ENCODE data around the gene LRIG2.
"Not testable (repeated sequence)": the region's sequence is repeated elsewhere in the genome, so short reads cannot be mapped to it uniquely, and the experiment has no call there.

LRIG2 gene

DNA sequence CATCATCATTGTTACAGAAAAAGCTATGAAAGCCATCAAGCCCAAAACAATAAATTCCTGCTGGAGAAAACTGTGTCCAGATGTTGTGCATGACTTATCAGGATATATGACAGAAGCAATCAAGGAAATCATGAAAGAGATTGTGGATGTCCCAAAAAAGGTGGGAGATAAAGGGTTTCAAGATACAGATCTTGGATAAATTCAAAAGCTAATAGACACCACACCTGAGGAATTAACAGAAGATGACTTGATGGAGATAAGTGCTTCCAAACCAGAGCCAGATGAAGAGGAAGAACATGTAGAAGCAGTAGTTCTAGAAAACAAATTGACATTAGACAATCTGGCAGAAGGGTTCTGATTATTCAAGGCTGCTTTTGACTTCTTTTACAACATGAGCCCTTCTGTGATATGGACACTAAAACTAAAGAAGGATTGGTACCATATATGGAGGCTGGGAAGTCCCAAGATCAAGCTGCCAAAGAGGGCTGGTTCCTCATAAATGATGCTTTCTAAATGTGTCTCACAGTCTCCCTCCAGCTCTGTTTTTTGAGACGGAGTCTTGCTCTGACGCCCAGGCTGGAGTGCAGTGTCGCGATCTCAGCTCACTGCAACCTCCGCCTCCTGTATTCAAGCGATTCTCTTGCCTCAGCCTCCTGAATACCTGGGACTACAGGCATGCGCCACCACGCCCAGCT is 32.1 kb upstream of the LRIG2 start:
- no peak for ATAC-seq (ENCODE audit: insufficient read depth, low read depth)
- no peak for TF ChIP-seq EZH2 (IDR thresholded peaks at IDR 0.05; ENCODE audit: borderline replicate concordance, low read depth, low read length, severe bottlenecking)
- TF ChIP-seq, protein P1, sequence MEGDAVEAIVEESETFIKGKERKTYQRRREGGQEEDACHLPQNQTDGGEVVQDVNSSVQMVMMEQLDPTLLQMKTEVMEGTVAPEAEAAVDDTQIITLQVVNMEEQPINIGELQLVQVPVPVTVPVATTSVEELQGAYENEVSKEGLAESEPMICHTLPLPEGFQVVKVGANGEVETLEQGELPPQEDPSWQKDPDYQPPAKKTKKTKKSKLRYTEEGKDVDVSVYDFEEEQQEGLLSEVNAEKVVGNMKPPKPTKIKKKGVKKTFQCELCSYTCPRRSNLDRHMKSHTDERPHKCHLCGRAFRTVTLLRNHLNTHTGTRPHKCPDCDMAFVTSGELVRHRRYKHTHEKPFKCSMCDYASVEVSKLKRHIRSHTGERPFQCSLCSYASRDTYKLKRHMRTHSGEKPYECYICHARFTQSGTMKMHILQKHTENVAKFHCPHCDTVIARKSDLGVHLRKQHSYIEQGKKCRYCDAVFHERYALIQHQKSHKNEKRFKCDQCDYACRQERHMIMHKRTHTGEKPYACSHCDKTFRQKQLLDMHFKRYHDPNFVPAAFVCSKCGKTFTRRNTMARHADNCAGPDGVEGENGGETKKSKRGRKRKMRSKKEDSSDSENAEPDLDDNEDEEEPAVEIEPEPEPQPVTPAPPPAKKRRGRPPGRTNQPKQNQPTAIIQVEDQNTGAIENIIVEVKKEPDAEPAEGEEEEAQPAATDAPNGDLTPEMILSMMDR (IDR thresholded peaks at IDR 0.05; ENCODE audit: borderline replicate concordance, extremely low read depth, low read length, poor library complexity, severe bottlenecking) = no peak
- Histone ChIP-seq H3K36me3 (ENCODE audit: insufficient read depth, low read length) (no peaks in the 10 kb centered on the region), H3K27me3 (ENCODE audit: insufficient read depth, low read length, poor library complexity) (no peaks in the 10 kb centered on the region), H4K20me1 (ENCODE audit: insufficient read depth, low read length) (no peaks in the 10 kb centered on the region), H3K4me1 (ENCODE audit: insufficient read depth, low read length) (peaks cover 30% of the 10 kb centered on the region), H2AFZ (ENCODE audit: low read depth, low read length) (no peak overlapping the region), H3K4me2 (ENCODE audit: insufficient read depth, low read length) (no peak overlapping the region), H3K4me3 (ENCODE audit: low read depth in 1 of 2, low read length in 2 of 2) (no peak overlapping the region), H3K9ac (ENCODE audit: low read depth, low read length) (no peak overlapping the region), H3K27ac (ENCODE audit: low read length) (no peak overlapping the region), H3K79me2 (ENCODE audit: insufficient read depth, low read length) (no peaks in the 10 kb centered on the region), H3K9me3 (ENCODE audit: insufficient read depth, low read length, severe bottlenecking) (no peaks in the 10 kb centered on the region)
- no peak for DNase-seq

DNA sequence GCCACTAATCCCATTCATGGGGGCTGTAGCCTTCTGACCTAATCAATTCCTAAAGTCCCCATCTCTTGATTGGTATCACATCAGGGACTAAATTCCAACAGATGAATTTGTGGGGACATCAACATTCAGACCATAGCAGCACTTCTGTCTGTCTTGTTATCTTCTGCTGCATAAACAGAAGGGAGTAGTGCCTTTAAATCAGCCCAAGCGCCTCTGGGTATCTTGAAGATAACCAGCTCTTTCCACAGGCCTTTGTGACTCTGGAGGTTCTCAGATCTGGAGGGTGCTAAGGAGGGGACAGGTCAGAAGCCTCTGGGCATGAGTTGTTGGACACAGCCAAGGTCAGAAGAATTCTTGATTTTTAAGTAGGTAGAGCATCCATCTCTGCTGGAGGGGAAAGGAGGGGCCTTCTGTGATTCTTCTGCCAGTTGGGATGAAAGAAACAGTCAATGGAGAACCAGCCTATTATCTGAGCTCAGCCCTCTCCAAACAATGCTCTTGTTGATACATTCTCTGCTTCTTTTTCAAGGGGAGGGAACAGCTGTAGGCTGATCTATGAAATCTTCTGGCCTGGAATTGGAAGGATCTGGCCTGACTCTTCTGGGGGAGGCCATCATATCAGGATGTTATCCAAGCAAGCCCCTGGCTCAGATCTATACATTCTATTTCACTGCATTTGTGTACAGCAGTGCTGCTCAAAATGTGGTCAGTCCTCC is 31.3 kb upstream of the LRIG2 start:
- DNase-seq = no peak
- Histone ChIP-seq H3K4me1 (ENCODE audit: insufficient read depth, low read length) (peaks cover 39% of the 10 kb centered on the region), H3K27ac (ENCODE audit: low read length) (no peak overlapping the region), H3K79me2 (ENCODE audit: insufficient read depth, low read length) (no peaks in the 10 kb centered on the region), H3K27me3 (ENCODE audit: insufficient read depth, low read length, poor library complexity) (no peaks in the 10 kb centered on the region), H3K9me3 (ENCODE audit: insufficient read depth, low read length, severe bottlenecking) (no peaks in the 10 kb centered on the region), H3K4me2 (ENCODE audit: insufficient read depth, low read length) (no peak overlapping the region), H3K9ac (ENCODE audit: low read depth, low read length) (no peak overlapping the region), H3K36me3 (ENCODE audit: insufficient read depth, low read length) (no peaks in the 10 kb centered on the region), H3K4me3 (ENCODE audit: low read depth in 1 of 2, low read length in 2 of 2) (no peak overlapping the region), H2AFZ (ENCODE audit: low read depth, low read length) (no peak overlapping the region), H4K20me1 (ENCODE audit: insufficient read depth, low read length) (no peaks in the 10 kb centered on the region)
- TF ChIP-seq, protein P1 (IDR thresholded peaks at IDR 0.05; ENCODE audit: borderline replicate concordance, extremely low read depth, low read length, poor library complexity, severe bottlenecking) = no peak
- TF ChIP-seq EZH2 (IDR thresholded peaks at IDR 0.05; ENCODE audit: borderline replicate concordance, low read depth, low read length, severe bottlenecking) = no peak
- ATAC-seq (ENCODE audit: insufficient read depth, low read depth) = no peak

DNA sequence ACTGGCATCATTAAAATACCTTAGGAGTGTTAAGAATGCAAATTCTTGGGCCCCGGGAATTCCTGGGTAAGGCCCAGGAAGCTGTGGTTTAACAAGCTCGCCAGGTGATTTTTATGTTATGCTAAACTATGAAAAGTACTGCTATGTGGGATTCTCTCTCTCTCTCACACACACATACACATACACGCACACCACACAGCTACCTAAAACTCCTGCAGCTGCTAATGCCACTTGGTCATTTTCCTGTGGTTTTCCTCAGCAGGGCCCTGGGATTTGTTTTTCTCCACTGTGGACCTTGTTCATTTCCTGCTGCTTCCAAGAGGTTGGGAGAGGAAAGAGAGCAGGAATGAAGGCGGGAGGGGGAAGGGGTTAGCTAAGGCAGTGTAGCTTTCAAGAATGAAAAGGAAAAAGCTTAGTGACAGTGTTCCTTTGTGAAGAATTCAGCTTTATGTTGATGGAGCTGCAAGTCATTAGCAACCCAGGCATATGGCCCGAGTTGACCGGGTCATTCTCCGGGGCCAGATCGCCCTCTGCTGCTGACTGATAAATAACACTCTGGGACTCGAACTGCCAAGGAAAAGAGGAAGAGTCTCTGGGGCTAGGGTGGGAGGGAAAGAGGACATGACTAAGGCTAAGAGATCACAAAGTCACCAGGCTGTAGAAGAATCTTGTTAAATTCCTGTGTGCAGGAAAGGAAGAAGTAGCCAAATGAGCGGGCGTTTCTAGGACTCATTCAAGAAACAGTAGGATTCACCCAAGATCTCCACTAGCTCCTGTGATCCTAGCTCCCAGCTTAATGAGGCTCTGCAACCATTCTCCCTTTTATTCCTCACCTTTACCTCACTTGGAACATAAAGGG is 30.5 kb upstream of the LRIG2 start:
- peak overlapping the region; percentile 48; the same call in 1 of the 2 replicates for H3K27ac ChIP-seq (ENCODE audit: low read length)
- no peak overlapping the region for H2AFZ ChIP-seq (ENCODE audit: low read depth, low read length)
- peaks cover 47% of the 10 kb centered on the region for H3K4me1 ChIP-seq (ENCODE audit: insufficient read depth, low read length)
- H3K4me3 ChIP-seq (ENCODE audit: low read depth in 1 of 2, low read length in 2 of 2) = no peak overlapping the region
- H3K36me3 ChIP-seq (ENCODE audit: insufficient read depth, low read length) = no peaks in the 10 kb centered on the region
- TF ChIP-seq EZH2 (IDR thresholded peaks at IDR 0.05; ENCODE audit: borderline replicate concordance, low read depth, low read length, severe bottlenecking) = no peak
- TF ChIP-seq, protein P1 (IDR thresholded peaks at IDR 0.05; ENCODE audit: borderline replicate concordance, extremely low read depth, low read length, poor library complexity, severe bottlenecking) = peak; percentile 29
- no peaks in the 10 kb centered on the region for H4K20me1 ChIP-seq (ENCODE audit: insufficient read depth, low read length)
- no peaks in the 10 kb centered on the region for H3K9me3 ChIP-seq (ENCODE audit: insufficient read depth, low read length, severe bottlenecking)
- no peak for ATAC-seq (ENCODE audit: insufficient read depth, low read depth)
- no peak overlapping the region for H3K4me2 ChIP-seq (ENCODE audit: insufficient read depth, low read length)
- no peaks in the 10 kb centered on the region for H3K27me3 ChIP-seq (ENCODE audit: insufficient read depth, low read length, poor library complexity)
- H3K79me2 ChIP-seq (ENCODE audit: insufficient read depth, low read length) = no peaks in the 10 kb centered on the region
- H3K9ac ChIP-seq (ENCODE audit: low read depth, low read length) = no peak overlapping the region
- no peak for DNase-seq

DNA sequence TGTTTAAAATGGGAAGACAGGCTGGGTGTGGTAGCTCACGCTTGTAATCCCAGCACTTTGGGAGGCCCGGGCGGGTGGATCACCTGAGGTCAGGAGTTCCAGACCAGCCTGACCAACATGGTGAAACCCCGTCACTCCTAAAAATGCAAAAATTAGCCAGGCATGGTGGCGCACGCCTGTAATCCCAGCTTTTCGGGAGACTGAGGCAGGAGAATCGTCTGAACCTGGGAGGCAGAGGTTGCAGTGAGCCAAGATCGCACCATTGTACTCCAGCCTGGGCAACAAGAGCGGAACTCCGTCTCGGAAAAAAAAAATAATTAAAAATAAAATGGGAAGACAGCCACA is 29.9 kb upstream of the LRIG2 start:
- not testable (repeated sequence) for H4K20me1 ChIP-seq (ENCODE audit: insufficient read depth, low read length); H3K4me3 ChIP-seq (ENCODE audit: low read depth in 1 of 2, low read length in 2 of 2); H3K36me3 ChIP-seq (ENCODE audit: insufficient read depth, low read length); ATAC-seq (ENCODE audit: insufficient read depth, low read depth); H3K27me3 ChIP-seq (ENCODE audit: insufficient read depth, low read length, poor library complexity); DNase-seq; H3K79me2 ChIP-seq (ENCODE audit: insufficient read depth, low read length); H3K9ac ChIP-seq (ENCODE audit: low read depth, low read length); H2AFZ ChIP-seq (ENCODE audit: low read depth, low read length); H3K4me2 ChIP-seq (ENCODE audit: insufficient read depth, low read length); H3K9me3 ChIP-seq (ENCODE audit: insufficient read depth, low read length, severe bottlenecking)
- Histone ChIP-seq H3K4me1 (ENCODE audit: insufficient read depth, low read length) (peaks cover 49% of the 10 kb centered on the region), H3K27ac (ENCODE audit: low read length) (0 out of 2 replicates have a peak overlapping the region, but pooled peaks have one; percentile 15)

Measured in DND-41 (cell line).